IMR-90 (cell line): ENCODE results near the gene FBXL14. TPM values are rescaled to one million over a fixed set of nuclear protein-coding genes. Genes with fewer than 3 reads are reported as not detected.

Experiments
- ATAC-seq: fragments of 200-7000 bp; cut with Tn5 transposase; 2 replicates; pipeline ENCODE4 v1.9.1; 2020; ENCODE audit warnings: low read depth, mild to moderate bottlenecking, moderate library complexity
- BruUV-seq: library from RNA; stranded (reverse); fragments of 400-500 nt; replicated peaks from 2 replicates; lab custom pipeline; 2021; lab: Mats Ljungman, UMichigan
- CTCF ChIA-PET: fragments of 300-600 bp; formaldehyde crosslinking; extraction: SDS; loops from one replicate; lab custom pipeline; 2021; ENCODE audit warnings: antibody characterized with exemption; lab: Yijun Ruan, JAX
- POLR2A ChIA-PET: fragments of 300-600 bp; sonication (Branson Sonifier 250); formaldehyde crosslinking; loops from one replicate; lab custom pipeline; 2022; ENCODE audit warnings: antibody characterized with exemption; ENCODE audit not compliant: unreplicated experiment; lab: Charles Lee
- DNase-seq: peaks from one replicate; pipeline ENCODE4 v3.0.0; 2013
- H2AFZ ChIP-seq: replicated peaks from 2 replicates; pipeline ENCODE3; 2013; ENCODE audit warnings: low read length, mild to moderate bottlenecking; ENCODE audit not compliant: poor library complexity
- H2AK5ac ChIP-seq: 2 replicates; pipeline ENCODE4 v1.6.1; 2013; ENCODE audit warnings: low read depth, low read length, inconsistent platforms
- H2AK9ac ChIP-seq: replicated peaks from 2 replicates; pipeline ENCODE3; 2013; ENCODE audit warnings: mild to moderate bottlenecking, low read depth, low read length, moderate library complexity; ENCODE audit not compliant: poor library complexity
- H2BK120ac ChIP-seq: 2 replicates; pipeline ENCODE4 v1.6.1; 2013; ENCODE audit warnings: low read depth, low read length, inconsistent platforms
- H2BK15ac ChIP-seq: 3 replicates; pipeline ENCODE4 v1.6.1; 2013; ENCODE audit warnings: low read depth, low read length, inconsistent platforms
- H2BK20ac ChIP-seq: 2 replicates; pipeline ENCODE4 v1.6.1; 2013; ENCODE audit warnings: low read depth, mild to moderate bottlenecking, inconsistent platforms, low read length, moderate library complexity
- H2BK5ac ChIP-seq: 2 replicates; pipeline ENCODE4 v1.6.1; 2013; ENCODE audit warnings: mild to moderate bottlenecking, low read depth, low read length, inconsistent platforms; ENCODE audit not compliant: poor library complexity, severe bottlenecking
- H3K14ac ChIP-seq: replicated peaks from 2 replicates; pipeline ENCODE4 v1.6.1; 2013; ENCODE audit warnings: low read depth, low read length, inconsistent platforms
- H3K18ac ChIP-seq: 2 replicates; pipeline ENCODE4 v1.6.1; 2013; ENCODE audit warnings: low read depth, low read length, control low read depth
- H3K23ac ChIP-seq: 2 replicates; pipeline ENCODE4 v1.6.1; 2013; ENCODE audit warnings: low read depth, low read length, inconsistent platforms
- H3K27ac ChIP-seq: 2 replicates; pipeline ENCODE4 v1.5.1; 2013; ENCODE audit warnings: mild to moderate bottlenecking, control low read depth, low read length; ENCODE audit not compliant: insufficient read depth
- H3K27me3 ChIP-seq: 2 replicates; pipeline ENCODE4 v1.6.1; 2013; ENCODE audit warnings: low read length; ENCODE audit not compliant: control insufficient read depth, insufficient read depth
- H3K36me3 ChIP-seq: 2 replicates; pipeline ENCODE4 v1.6.1; 2013; ENCODE audit warnings: low read length, mixed read lengths; ENCODE audit not compliant: control insufficient read depth, insufficient read depth
- H3K4ac ChIP-seq: 2 replicates; pipeline ENCODE4 v1.6.1; 2013; ENCODE audit warnings: low read depth, low read length, inconsistent platforms
- H3K4me1 ChIP-seq: 2 replicates; pipeline ENCODE4 v1.6.1; 2013; ENCODE audit warnings: low read length, mixed read lengths; ENCODE audit not compliant: control insufficient read depth, insufficient read depth
- H3K4me2 ChIP-seq: 2 replicates; pipeline ENCODE4 v1.6.1; 2013; ENCODE audit warnings: low read depth, mild to moderate bottlenecking, control low read depth, low read length, moderate library complexity
- H3K4me3 ChIP-seq: 2 replicates; pipeline ENCODE4 v1.5.1; 2013; ENCODE audit warnings: low read depth, mild to moderate bottlenecking, control low read depth, low read length, moderate library complexity; ENCODE audit not compliant: insufficient read depth
- H3K56ac ChIP-seq: 2 replicates; pipeline ENCODE4 v1.6.1; 2013; ENCODE audit warnings: low read length, inconsistent platforms; ENCODE audit not compliant: insufficient read depth; ENCODE audit errors: extremely low read depth
- H3K79me1 ChIP-seq, 2 experiments: 2 replicates each; pipeline ENCODE4 v1.6.1; 2013; ENCODE audit warnings: low read length in 2 of 2, inconsistent platforms in 1 of 2, low read depth in 1 of 2
- H3K9ac ChIP-seq: 2 replicates; pipeline ENCODE4 v1.6.1; 2013; ENCODE audit warnings: low read depth, low read length, control low read depth
- H3K9me1 ChIP-seq: 2 replicates; pipeline ENCODE4 v1.6.1; 2013; ENCODE audit warnings: low read length, inconsistent platforms; ENCODE audit not compliant: insufficient read depth
- H3K9me3 ChIP-seq: 2 replicates; pipeline ENCODE4 v1.6.1; 2013; ENCODE audit warnings: low read length; ENCODE audit not compliant: control insufficient read depth, insufficient read depth
- H4K20me1 ChIP-seq: 2 replicates; pipeline ENCODE4 v1.6.1; 2013; ENCODE audit warnings: low read length, inconsistent platforms; ENCODE audit not compliant: insufficient read depth
- H4K5ac ChIP-seq: 2 replicates; pipeline ENCODE4 v1.6.1; 2013; ENCODE audit warnings: mild to moderate bottlenecking, low read depth, low read length, control low read depth
- H4K8ac ChIP-seq, 2 experiments: 2 replicates each; pipeline ENCODE4 v1.6.1; 2013; ENCODE audit warnings: low read depth in 2 of 2, low read length in 2 of 2, control low read depth in 1 of 2, inconsistent platforms in 1 of 2
- H4K91ac ChIP-seq: 2 replicates; pipeline ENCODE4 v1.6.1; 2013; ENCODE audit warnings: low read depth, low read length, inconsistent platforms; ENCODE audit not compliant: insufficient read depth
- MAFK ChIP-seq: IDR thresholded peaks from 2 replicates; pipeline ENCODE4 v1.6.1; 2012; ENCODE audit warnings: low read depth, low read length, improper control_type of control experiment
- RCOR1 ChIP-seq: IDR thresholded peaks from 2 replicates; pipeline ENCODE4 v1.6.1; 2012; ENCODE audit warnings: mild to moderate bottlenecking, low read length, improper control_type of control experiment; ENCODE audit not compliant: insufficient replicate concordance
- SMC3 ChIP-seq: fragments of 150-350 bp; IDR thresholded peaks from 2 replicates; pipeline ENCODE4 v1.6.1; 2016; ENCODE audit warnings: low read depth, mild to moderate bottlenecking, antibody characterized with exemption, low read length, moderate library complexity
- WGBS, 2 experiments: methylation state at CpG; one replicate each; pipeline versions ENCODE4 v1.1.5 to v1.1.7; 2013; ENCODE audit warnings: missing lambda C conversion rate in 2 of 2; ENCODE audit not compliant: insufficient read length in 1 of 2; ENCODE audit errors: extremely low coverage in 2 of 2; 5-methylcytosine and 5-hydroxymethylcytosine counted together
- dilution Hi-C: fragments of 300-500 bp; cut with HindIII; formaldehyde crosslinking; loops from one replicate; pipeline ENCODE4 v1.14.3; 2018; ENCODE audit warnings: low sequenced_read_pairs; ENCODE audit not compliant: unreplicated experiment
- in situ Hi-C: fragments of 300-500 bp; cut with MboI; formaldehyde crosslinking; loops from 3 replicates; pipeline ENCODE4 v1.14.3; 2019; ENCODE audit warnings: low sequenced_read_pairs, inconsistent platforms, mixed read lengths
- intact Hi-C: fragments of 100-400 bp; cut with micrococcal nuclease; formaldehyde crosslinking; loops from 2 replicates; pipeline ENCODE4 v1.10.0; 2022
- polyA plus RNA-seq, 3 experiments: library from polyadenylated mRNA; depleted of rRNA; stranded (reverse); fragments of >200 nt; gene quantifications; 2 replicates each; pipeline ENCODE4 v1.2.3, GENCODE V29; 2012; ENCODE audit warnings: low replicate concordance in 1 of 3
- total RNA-seq: library from RNA; depleted of rRNA; stranded (reverse); fragments of >200 nt; gene quantifications from 2 replicates; pipeline ENCODE4 v1.2.3, GENCODE V29; 2012
- TF ChIP-seq, protein P1 (sequence below): conservative IDR thresholded peaks from 2 replicates; pipeline ENCODE4 v1.5.1; 2012; ENCODE audit warnings: mild to moderate bottlenecking, low read depth, low read length, improper control_type of control experiment

FBXL14 gene
- total and polyA plus RNA-seq, 2 of the 4 experiments (the other 2 are of a cell fraction), result 4.7 to 7.3 TPM

DNA sequence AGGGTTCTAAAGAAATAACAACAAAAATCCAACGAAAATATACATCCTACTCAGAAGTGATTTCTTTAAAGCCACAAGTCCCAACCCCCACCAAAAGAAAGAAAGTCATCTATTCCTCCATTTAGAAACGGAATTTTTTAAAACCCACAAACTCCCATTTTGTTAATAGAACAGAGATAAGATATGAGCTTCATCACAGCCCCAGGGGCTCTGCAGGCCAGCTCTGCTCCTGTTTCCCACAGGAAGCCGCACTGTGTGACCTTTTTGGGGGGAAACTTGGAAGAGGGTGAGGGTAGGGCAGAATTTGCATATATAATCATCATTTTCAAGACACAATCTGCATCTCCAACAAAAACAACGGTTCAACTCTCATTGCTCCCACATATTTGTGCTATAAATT lies 2.8 kb downstream of the FBXL14 start:
- H3K23ac ChIP-seq, result 0 out of 2 replicates have a peak overlapping the region, but pooled peaks have one; percentile 86

More for the DNA sequence above, 2.8 kb downstream of the FBXL14 start:
- Histone ChIP-seq H2AFZ (no peak overlapping the region), H2BK20ac (no peak overlapping the region), H4K8ac (no peak overlapping the region), H2BK120ac (no peak overlapping the region), H2BK5ac (peak overlapping the region; percentile 4), H2BK15ac (no peak overlapping the region), H3K9me1 (peaks cover 18% of the 10 kb centered on the region), H3K56ac (no peak overlapping the region), H3K9ac (peak overlapping the region; percentile 2; the same call in 1 of the 2 replicates), H3K27me3 (no peaks in the 10 kb centered on the region), H3K4me2 (peak overlapping the region; percentile 82), H3K27ac (peak overlapping the region; percentile 19; the same call in 1 of the 2 replicates), H3K79me1 (peaks cover 37 to 83% of the 10 kb centered on the region in 2 experiments), H4K91ac (no peak overlapping the region), H2AK9ac (no peak overlapping the region), H3K18ac (no peak overlapping the region), H4K5ac (no peak overlapping the region), H3K36me3 (no peaks in the 10 kb centered on the region), H3K4me1 (peaks cover 25% of the 10 kb centered on the region), H3K14ac (peak overlapping the region; percentile 43; the same call in 1 of the 2 replicates), H3K4ac (no peak overlapping the region), H4K20me1 (peaks cover 70% of the 10 kb centered on the region), H3K4me3 (peak overlapping the region; percentile 8; the same call in 1 of the 2 replicates), H3K9me3 (no peaks in the 10 kb centered on the region), H2AK5ac (no peak overlapping the region)
- ATAC-seq (no peak), DNase-seq (peak; percentile 59)
- intact Hi-C loops, result no loop called here
- BruUV-seq, result no TSS peak
- CTCF ChIA-PET, result no interaction called here
- no CpG with 5 or more reads among the region's 4 CpGs for WGBS, 2 experiments
- dilution Hi-C loops, result no loop called here
- in situ Hi-C loops, result loop anchor here (25.0 kb wide), 1 partner anchor 679 kb away; no protein-coding TSS in a partner anchor
- POLR2A ChIA-PET, result no interaction called here
- TF ChIP-seq, protein P1, sequence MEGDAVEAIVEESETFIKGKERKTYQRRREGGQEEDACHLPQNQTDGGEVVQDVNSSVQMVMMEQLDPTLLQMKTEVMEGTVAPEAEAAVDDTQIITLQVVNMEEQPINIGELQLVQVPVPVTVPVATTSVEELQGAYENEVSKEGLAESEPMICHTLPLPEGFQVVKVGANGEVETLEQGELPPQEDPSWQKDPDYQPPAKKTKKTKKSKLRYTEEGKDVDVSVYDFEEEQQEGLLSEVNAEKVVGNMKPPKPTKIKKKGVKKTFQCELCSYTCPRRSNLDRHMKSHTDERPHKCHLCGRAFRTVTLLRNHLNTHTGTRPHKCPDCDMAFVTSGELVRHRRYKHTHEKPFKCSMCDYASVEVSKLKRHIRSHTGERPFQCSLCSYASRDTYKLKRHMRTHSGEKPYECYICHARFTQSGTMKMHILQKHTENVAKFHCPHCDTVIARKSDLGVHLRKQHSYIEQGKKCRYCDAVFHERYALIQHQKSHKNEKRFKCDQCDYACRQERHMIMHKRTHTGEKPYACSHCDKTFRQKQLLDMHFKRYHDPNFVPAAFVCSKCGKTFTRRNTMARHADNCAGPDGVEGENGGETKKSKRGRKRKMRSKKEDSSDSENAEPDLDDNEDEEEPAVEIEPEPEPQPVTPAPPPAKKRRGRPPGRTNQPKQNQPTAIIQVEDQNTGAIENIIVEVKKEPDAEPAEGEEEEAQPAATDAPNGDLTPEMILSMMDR, result no peak
- TF ChIP-seq SMC3 (no peak), MAFK (no peak), RCOR1 (no peak)
